Activated B cell treated with CpG ODN at 0.5 μM for 24 hours (primary cell): ENCODE results near the gene TFPI. TPM values are rescaled to one million over a fixed set of nuclear protein-coding genes. Genes with fewer than 3 reads are reported as not detected.

Experiments
- ATAC-seq: fragments of 200-7000 bp; cut with Tn5 transposase; one replicate; pipeline ENCODE4 v1.10.0; 2021; ENCODE audit warnings: low read depth, mild to moderate bottlenecking, moderate library complexity
- CTCF ChIA-PET: fragments of 350-600 bp; sonication (Branson Sonifier 250); formaldehyde crosslinking; loops from one replicate; lab custom pipeline; 2021; ENCODE audit warnings: antibody characterized with exemption; lab: Charles Lee
- POLR2A ChIA-PET: fragments of 350-600 bp; sonication (Branson Sonifier 250); formaldehyde crosslinking; loops from one replicate; lab custom pipeline; 2021; ENCODE audit warnings: antibody characterized with exemption; lab: Charles Lee
- DNase-seq: peaks from one replicate; pipeline ENCODE4 v3.0.0; 2022
- H3K27ac Mint-ChIP-seq: one replicate; pipeline ENCODE4 v1.8.0; 2020; ENCODE audit warnings: mixed read lengths
- H3K27me3 Mint-ChIP-seq: one replicate; pipeline ENCODE4 v1.8.0; 2021; ENCODE audit warnings: mixed read lengths
- H3K36me3 Mint-ChIP-seq: one replicate; pipeline ENCODE4 v1.8.0; 2021; ENCODE audit warnings: low read depth, mixed read lengths
- H3K4me1 Mint-ChIP-seq: one replicate; pipeline ENCODE4 v1.8.0; 2021; ENCODE audit warnings: mixed read lengths
- H3K4me3 Mint-ChIP-seq: one replicate; pipeline ENCODE4 v1.8.0; 2020; ENCODE audit warnings: mild to moderate bottlenecking, mixed read lengths
- H3K9me3 Mint-ChIP-seq: one replicate; pipeline ENCODE4 v1.8.0; 2020; ENCODE audit warnings: mixed read lengths
- intact Hi-C: fragments of 100-400 bp; cut with micrococcal nuclease; formaldehyde crosslinking; loops from one replicate; pipeline ENCODE4 v1.15.1; 2024
- total RNA-seq: library from RNA; stranded (reverse); gene quantifications from 2 replicates; pipeline ENCODE4 v1.2.3, GENCODE V29; 2022
- TF ChIP-seq, protein P1 (sequence below): fragments of 200-600 bp; IDR thresholded peaks from one replicate; pipeline ENCODE4 v1.8.0; 2022; ENCODE audit warnings: antibody characterized with exemption, mild to moderate bottlenecking

TFPI gene
- total RNA-seq, 1 donor from 2014 or later: not detected

DNA sequence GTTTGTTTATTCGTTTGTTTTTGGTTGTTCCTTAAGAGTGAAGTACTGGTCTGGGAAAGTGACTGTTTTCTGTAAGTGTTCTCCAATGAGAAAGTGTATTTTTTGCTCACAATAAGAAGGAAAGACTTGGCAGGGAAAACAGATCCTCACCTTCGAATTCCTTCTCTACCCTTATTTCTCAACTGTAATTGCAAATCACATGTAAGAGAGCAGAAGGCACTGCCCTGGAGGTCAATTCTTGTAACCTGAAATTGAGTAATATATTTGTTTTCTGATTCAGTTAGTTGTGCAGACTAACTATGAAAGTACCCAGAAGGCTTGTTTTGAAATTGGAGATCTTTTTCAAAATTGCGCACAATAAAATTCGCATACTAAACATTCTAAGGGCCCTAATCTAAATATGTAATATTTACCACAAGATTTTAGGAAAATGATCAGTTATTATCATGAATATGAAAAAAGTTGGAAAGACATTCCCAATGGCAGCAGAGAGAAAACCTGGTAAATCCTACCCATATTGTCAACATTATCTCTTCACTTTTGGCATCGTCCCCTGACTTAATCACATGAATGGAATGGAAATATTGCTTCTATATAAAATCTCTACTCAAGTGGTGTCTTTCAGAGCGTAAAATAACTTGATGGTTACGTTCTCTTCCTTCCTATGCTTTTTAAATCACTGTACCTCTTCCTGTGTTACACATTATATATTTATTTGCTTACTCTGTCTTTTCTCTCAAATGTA is 24.1 kb downstream of the TFPI start:
- H3K4me1 Mint-ChIP-seq: no peaks in the 10 kb centered on the region
- intact Hi-C loops: no loop called here
- no peak overlapping the region for H3K4me3 Mint-ChIP-seq
- H3K27me3 Mint-ChIP-seq: no peaks in the 10 kb centered on the region
- no peaks in the 10 kb centered on the region for H3K9me3 Mint-ChIP-seq
- DNase-seq (no peak), ATAC-seq (no peak)
- POLR2A ChIA-PET: no interaction called here
- no peaks in the 10 kb centered on the region for H3K36me3 Mint-ChIP-seq
- H3K27ac Mint-ChIP-seq: no peak overlapping the region
- CTCF ChIA-PET: no interaction called here
- TF ChIP-seq, protein P1, sequence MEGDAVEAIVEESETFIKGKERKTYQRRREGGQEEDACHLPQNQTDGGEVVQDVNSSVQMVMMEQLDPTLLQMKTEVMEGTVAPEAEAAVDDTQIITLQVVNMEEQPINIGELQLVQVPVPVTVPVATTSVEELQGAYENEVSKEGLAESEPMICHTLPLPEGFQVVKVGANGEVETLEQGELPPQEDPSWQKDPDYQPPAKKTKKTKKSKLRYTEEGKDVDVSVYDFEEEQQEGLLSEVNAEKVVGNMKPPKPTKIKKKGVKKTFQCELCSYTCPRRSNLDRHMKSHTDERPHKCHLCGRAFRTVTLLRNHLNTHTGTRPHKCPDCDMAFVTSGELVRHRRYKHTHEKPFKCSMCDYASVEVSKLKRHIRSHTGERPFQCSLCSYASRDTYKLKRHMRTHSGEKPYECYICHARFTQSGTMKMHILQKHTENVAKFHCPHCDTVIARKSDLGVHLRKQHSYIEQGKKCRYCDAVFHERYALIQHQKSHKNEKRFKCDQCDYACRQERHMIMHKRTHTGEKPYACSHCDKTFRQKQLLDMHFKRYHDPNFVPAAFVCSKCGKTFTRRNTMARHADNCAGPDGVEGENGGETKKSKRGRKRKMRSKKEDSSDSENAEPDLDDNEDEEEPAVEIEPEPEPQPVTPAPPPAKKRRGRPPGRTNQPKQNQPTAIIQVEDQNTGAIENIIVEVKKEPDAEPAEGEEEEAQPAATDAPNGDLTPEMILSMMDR: no peak

- Mint-ChIP-seq H3K9me3 (no peaks in the 10 kb centered on the region), H3K4me3 (no peak overlapping the region), H3K27me3 (no peaks in the 10 kb centered on the region), H3K27ac (no peak overlapping the region), H3K36me3 (no peaks in the 10 kb centered on the region), H3K4me1 (no peaks in the 10 kb centered on the region)
- ChIA-PET CTCF (no interaction called here), POLR2A (no interaction called here)
- intact Hi-C loops: no loop called here
- DNase-seq (no peak), ATAC-seq (no peak)
- TF ChIP-seq, protein P1: no peak
Measured at GRCh38 chr2:187529248-187529976, 24.8 kb downstream of the TFPI start.

DNA sequence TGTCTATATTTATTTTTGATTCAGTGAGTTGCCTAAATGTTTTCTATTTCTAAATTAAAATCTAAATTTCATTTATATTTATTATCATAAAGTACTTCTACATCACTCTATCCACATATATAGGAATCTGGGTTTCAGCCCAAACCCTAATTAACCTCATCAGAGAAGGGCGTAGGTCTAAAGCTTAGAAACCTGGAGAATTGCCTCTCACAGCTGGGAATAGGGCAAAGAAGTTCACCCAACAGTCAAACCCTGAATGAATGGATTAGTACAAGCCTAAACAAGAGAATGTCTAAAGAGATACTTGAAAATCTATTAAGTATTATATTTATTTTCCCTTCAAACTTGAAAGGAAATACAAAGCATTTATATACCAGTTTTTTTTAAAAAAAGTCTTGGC is 26.2 kb downstream of the TFPI start:
- H3K36me3 Mint-ChIP-seq: no peaks in the 10 kb centered on the region
- no peaks in the 10 kb centered on the region for H3K27me3 Mint-ChIP-seq
- H3K4me1 Mint-ChIP-seq: no peaks in the 10 kb centered on the region
- TF ChIP-seq, protein P1: no peak
- CTCF ChIA-PET: no interaction called here
- no peak overlapping the region for H3K4me3 Mint-ChIP-seq
- no peaks in the 10 kb centered on the region for H3K9me3 Mint-ChIP-seq
- DNase-seq: no peak
- POLR2A ChIA-PET: no interaction called here
- no peak for ATAC-seq
- no peak overlapping the region for H3K27ac Mint-ChIP-seq
- intact Hi-C loops: no loop called here

DNA sequence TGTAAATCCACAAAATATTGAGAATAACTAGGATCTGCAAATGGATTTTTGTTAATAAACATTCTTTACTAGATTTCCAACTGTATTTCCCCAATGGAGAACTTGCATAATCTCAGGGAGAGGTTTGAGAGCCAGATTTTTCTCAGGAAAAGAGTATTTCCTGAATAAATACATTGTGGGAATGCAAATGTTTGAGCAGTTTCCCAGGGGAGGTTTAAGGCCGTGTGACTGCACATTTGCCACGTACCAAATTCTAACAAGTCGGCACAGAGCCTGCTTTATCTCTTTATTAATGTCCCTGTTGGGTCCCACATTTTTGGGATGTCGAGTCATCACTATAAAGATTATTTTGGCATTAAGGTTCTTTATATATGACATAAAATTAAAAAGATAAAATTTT is 27.0 kb downstream of the TFPI start:
- H3K27ac Mint-ChIP-seq: no peak overlapping the region
- no peaks in the 10 kb centered on the region for H3K36me3 Mint-ChIP-seq
- no peaks in the 10 kb centered on the region for H3K9me3 Mint-ChIP-seq
- DNase-seq: no peak
- ATAC-seq: no peak
- ChIA-PET CTCF (no interaction called here), POLR2A (no interaction called here)
- no peak overlapping the region for H3K4me3 Mint-ChIP-seq
- intact Hi-C loops: no loop called here
- no peaks in the 10 kb centered on the region for H3K27me3 Mint-ChIP-seq
- H3K4me1 Mint-ChIP-seq: no peaks in the 10 kb centered on the region
- TF ChIP-seq, protein P1: no peak

GRCh38 chr2:187526792-187527191 is 27.4 kb downstream of the TFPI start:
- TF ChIP-seq, protein P1: no peak
- Mint-ChIP-seq H3K27me3 (no peaks in the 10 kb centered on the region), H3K4me1 (no peaks in the 10 kb centered on the region), H3K9me3 (no peaks in the 10 kb centered on the region), H3K27ac (no peak overlapping the region), H3K36me3 (no peaks in the 10 kb centered on the region), H3K4me3 (no peak overlapping the region)
- no peak for DNase-seq
- intact Hi-C loops: no loop called here
- ChIA-PET POLR2A (no interaction called here), CTCF (no interaction called here)
- ATAC-seq: no peak
